Loucy (cell line): ENCODE results near the gene AMZ1.

Experiments used
- CTCF ChIP-seq: fragments of 200-600 bp; sonication (generic); conservative IDR thresholded peaks from 2 replicates; pipeline ENCODE4 v1.5.1; 2014; ENCODE audit warnings: mild to moderate bottlenecking, antibody characterized with exemption, low read length
- EZH2phosphoT487 ChIP-seq: fragments of 200-600 bp; IDR thresholded peaks from 2 replicates; pipeline ENCODE4 v1.6.1; 2018; ENCODE audit warnings: antibody characterized with exemption, mild to moderate bottlenecking, moderate library complexity, borderline replicate concordance

DNA sequence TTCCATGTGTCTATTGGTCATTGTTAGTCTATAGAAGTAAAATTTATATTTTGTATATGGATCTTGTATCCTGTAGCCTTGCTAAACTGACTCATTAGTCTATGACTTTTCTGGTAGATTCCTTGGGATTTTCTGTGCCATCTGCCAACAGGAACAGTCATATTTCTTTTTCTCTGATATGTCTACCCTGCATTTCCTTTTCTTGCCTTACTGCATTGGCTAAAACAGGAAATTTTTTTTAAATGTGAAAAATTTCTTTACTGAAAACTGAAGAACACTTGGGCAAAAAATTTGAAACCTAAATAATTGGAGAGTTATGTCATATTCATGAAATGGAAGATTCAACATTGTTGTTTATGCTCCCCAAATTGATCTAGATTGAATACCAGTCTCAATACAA lies 67.5 kb downstream of the AMZ1 start:
- TF ChIP-seq CTCF (no peak), EZH2phosphoT487 (no peak)
